Hindlimb muscle (tissue), 1 donor: ENCODE data around the gene SBF1. TPM values are rescaled to one million over a fixed set of nuclear protein-coding genes. Genes with fewer than 3 reads are reported as not detected.

Experiments
- DNase-seq: peaks from one replicate; pipeline ENCODE4 v3.0.0-alpha.2; 2013
- polyA plus RNA-seq: library from polyadenylated mRNA; unstranded; fragments of 120-200 nt; gene quantifications from one replicate; pipeline ENCODE4 v1.2.1, GENCODE V29; 2013; ENCODE audit not compliant: insufficient read length

SBF1 gene
- polyA plus RNA-seq, 1 donor, result 53.0 TPM

DNA sequence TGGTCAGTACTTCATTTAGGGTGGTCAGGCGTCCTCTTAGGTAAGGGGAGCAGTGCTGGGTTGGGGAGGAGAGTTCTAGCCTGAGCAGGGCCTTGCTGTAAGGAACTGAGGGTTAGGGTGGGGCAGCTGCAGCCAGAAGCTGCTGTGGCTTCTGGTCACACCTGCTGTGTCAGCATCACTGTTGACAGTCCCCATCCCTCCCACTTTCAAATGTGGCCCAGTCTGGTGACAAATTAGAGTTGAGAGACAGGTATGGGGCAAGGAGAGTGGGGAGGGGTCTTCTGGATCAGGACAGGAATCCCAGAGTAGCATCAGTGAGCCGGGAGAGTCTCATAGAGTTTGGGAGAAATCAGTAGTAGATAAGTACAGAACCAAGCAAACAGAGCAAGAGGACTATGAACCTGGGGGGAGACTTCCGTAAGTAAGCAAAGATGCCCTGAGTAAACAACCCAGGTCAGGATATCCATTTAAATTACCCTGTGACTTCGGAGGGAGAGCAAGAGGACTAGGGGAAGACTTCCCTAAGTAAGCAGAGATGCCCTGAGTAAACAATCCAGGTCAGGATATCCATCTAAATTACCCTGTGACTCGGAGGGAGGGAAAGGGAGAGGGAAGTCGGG is 78.0 kb downstream of the SBF1 start:
- no peak for DNase-seq

Other genes with a start within 250 kb of the SBF1 start
- gene TUBGCP6, start 230.0 kb downstream of the SBF1 start, polyA plus RNA-seq, result 33.5 TPM
- gene HDAC10, start 223.8 kb downstream of the SBF1 start, polyA plus RNA-seq, result 20.5 TPM
- gene MAPK12, start 213.4 kb downstream of the SBF1 start, polyA plus RNA-seq, result 29.1 TPM
- gene MAPK11, start 204.7 kb downstream of the SBF1 start, polyA plus RNA-seq, result 7.4 TPM
- 109 TPM for gene PLXNB2, start 167.4 kb downstream of the SBF1 start, polyA plus RNA-seq
- gene DENND6B, start 148.0 kb downstream of the SBF1 start, polyA plus RNA-seq, result 5.5 TPM
- gene PPP6R2, start 131.7 kb downstream of the SBF1 start, polyA plus RNA-seq, result 34.3 TPM
- gene ADM2, start 6.5 kb upstream of the SBF1 start, polyA plus RNA-seq, result 0.26 TPM
- gene MIOX, start 11.8 kb upstream of the SBF1 start, polyA plus RNA-seq, result not detected
- 42.2 TPM for gene LMF2, start 32.7 kb upstream of the SBF1 start, polyA plus RNA-seq
- 36.3 TPM for gene NCAPH2, start 33.2 kb upstream of the SBF1 start, polyA plus RNA-seq
- 6.1 TPM for gene SCO2, start 50.6 kb upstream of the SBF1 start, polyA plus RNA-seq
- 6.7 TPM for gene TYMP, start 55.0 kb upstream of the SBF1 start, polyA plus RNA-seq
- gene KLHDC7B, start 70.9 kb upstream of the SBF1 start, polyA plus RNA-seq, result not detected
- gene SYCE3, start 87.9 kb upstream of the SBF1 start, polyA plus RNA-seq, result not detected
- 52.6 TPM for gene CPT1B, start 103.4 kb upstream of the SBF1 start, polyA plus RNA-seq
- 52.7 TPM for gene CHKB, start 107.8 kb upstream of the SBF1 start, polyA plus RNA-seq
- 0.70 TPM for gene MAPK8IP2, start 125.8 kb upstream of the SBF1 start, polyA plus RNA-seq
- gene ARSA, start 153.1 kb upstream of the SBF1 start, polyA plus RNA-seq, result 18.1 TPM
- gene SHANK3, start 197.8 kb upstream of the SBF1 start, polyA plus RNA-seq, result 22.7 TPM